Omental fat pad (tissue), 4 donors: Measurements from ENCODE around the gene MAP3K13. TPM values are rescaled to one million over a fixed set of nuclear protein-coding genes. Genes with fewer than 3 reads are reported as not detected.

ENCODE experiments used
- ATAC-seq: fragments of 150-250 bp; one replicate; pipeline ENCODE4 v1.9.1; 2016; ENCODE audit warnings: mild to moderate bottlenecking, moderate library complexity; ENCODE audit not compliant: low FRiP score
- DNase-seq: peaks from one replicate; pipeline ENCODE4 v3.0.0-alpha.2; 2019; ENCODE audit warnings: low spot score
- CTCF ChIP-seq, 3 donors: fragments of 450-650 bp; IDR thresholded peaks; one replicate each; pipeline ENCODE4 v1.5.1; 2016 to 2017; ENCODE audit warnings: antibody characterized with exemption in 3 of 3, mild to moderate bottlenecking in 3 of 3, moderate library complexity in 2 of 3
- total RNA-seq, 4 donors: library from RNA; depleted of rRNA; stranded (reverse); fragments of >200 nt; gene quantifications; one replicate each; pipeline ENCODE4 v1.1.0, GENCODE V29; 2016

The MAP3K13 gene
- total RNA-seq, 4 donors from 2014 or later: 12.4 to 17.8 (median 16.3) TPM

GRCh38 chr3:185353823-185354614 lies 8.9 kb upstream of the MAP3K13 start:
- TF ChIP-seq CTCF (IDR thresholded peaks at IDR 0.05): no peak
- ATAC-seq: peak; percentile 71
- peak; percentile 46 for DNase-seq

GRCh38 chr3:185356499-185356898 lies 6.4 kb upstream of the MAP3K13 start:
- no peak for TF ChIP-seq CTCF (IDR thresholded peaks at IDR 0.05)
- DNase-seq (no peak), ATAC-seq (no peak)

- DNase-seq (no peak), ATAC-seq (no peak)
- no peak for TF ChIP-seq CTCF (IDR thresholded peaks at IDR 0.05)
Observed at GRCh38 chr3:185361920-185362319, 1.0 kb upstream of the MAP3K13 start.

GRCh38 chr3:185363662-185364203 lies 797 bp downstream of the MAP3K13 start:
- ATAC-seq: peak; percentile 4
- no peak for DNase-seq
- TF ChIP-seq CTCF (IDR thresholded peaks at IDR 0.05): no peak

- no peak for TF ChIP-seq CTCF (IDR thresholded peaks at IDR 0.05)
- ATAC-seq: no peak
Observed at GRCh38 chr3:185365291-185366073, 2.5 kb downstream of the MAP3K13 start.

GRCh38 chr3:185366074-185366335 lies 3.1 kb downstream of the MAP3K13 start:
- DNase-seq (no peak), ATAC-seq (no peak)
- no peak for TF ChIP-seq CTCF (IDR thresholded peaks at IDR 0.05)

More at GRCh38 chr3:185365291-185366073, 2.5 kb downstream of the MAP3K13 start:
- DNase-seq: no peak
